HG02938 (cell line): ENCODE results near the gene DHRS7C.

Source experiments
- ATAC-seq: cut with Tn5 transposase; IDR thresholded peaks from one replicate; pipeline ENCODE4 v1.9.1; 2021; ENCODE audit warnings: mild to moderate bottlenecking, moderate library complexity; ENCODE audit not compliant: unreplicated experiment

DHRS7C gene, protein sequence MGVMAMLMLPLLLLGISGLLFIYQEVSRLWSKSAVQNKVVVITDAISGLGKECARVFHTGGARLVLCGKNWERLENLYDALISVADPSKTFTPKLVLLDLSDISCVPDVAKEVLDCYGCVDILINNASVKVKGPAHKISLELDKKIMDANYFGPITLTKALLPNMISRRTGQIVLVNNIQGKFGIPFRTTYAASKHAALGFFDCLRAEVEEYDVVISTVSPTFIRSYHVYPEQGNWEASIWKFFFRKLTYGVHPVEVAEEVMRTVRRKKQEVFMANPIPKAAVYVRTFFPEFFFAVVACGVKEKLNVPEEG

GRCh38 chr17:9790889-9791876 lies at the start of gene DHRS7C:
Gene DHRS7C, minus strand, starts transcription at chr17:9791592. Its CDS starts 308 bp downstream, at chr17:9791284.
- no peak for ATAC-seq

DNA sequence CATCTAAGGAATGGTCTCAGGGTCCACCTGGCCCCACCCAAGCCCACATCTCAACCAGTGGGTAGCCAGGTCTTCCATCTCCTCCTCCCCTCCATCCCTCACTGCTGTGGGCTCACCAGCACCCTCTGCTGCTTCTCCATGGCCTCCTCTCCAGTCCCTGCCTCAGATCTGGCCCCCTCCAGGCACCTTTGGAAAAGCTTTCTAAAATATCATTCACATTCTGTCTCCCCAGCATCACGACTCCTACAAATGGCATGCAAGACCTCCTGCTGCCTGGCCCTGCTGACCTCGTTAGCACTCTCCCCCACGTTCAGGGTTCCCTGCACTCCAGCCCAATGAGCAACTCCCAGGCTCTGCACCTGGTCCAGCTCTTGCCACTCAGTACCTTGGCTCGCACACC lies 48.0 kb upstream of the DHRS7C start:
- ATAC-seq = no peak

- no peak for ATAC-seq
These were observed 46.4 kb upstream of the DHRS7C start for GRCh38 chr17:9837551-9838471.

DNA sequence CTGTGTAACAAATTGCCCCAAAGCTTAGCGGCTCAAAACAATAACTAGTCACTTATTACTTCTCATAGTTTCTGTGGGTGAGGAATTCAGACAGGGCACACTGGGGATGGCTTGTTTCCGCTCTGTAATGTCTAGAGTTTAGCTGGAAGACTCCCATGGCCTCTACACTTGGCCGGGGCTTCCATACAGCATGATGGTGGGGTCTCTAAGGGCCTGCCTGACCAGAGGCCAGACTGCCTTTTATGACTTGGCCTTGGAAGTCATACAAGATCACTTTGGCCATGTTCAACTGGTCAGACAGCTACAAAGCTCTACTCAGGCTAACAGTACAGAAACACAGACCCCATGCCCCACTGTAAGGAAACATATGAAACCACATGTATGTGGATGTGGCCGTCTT lies 42.5 kb upstream of the DHRS7C start:
- no peak for ATAC-seq

GRCh38 chr17:9830711-9831110 lies 39.3 kb upstream of the DHRS7C start:
- no peak for ATAC-seq

GRCh38 chr17:9829343-9829742 lies 38.0 kb upstream of the DHRS7C start:
- ATAC-seq = no peak

- no peak for ATAC-seq
These were observed 37.2 kb upstream of the DHRS7C start for GRCh38 chr17:9828296-9829295.

GRCh38 chr17:9825641-9826150 lies 34.3 kb upstream of the DHRS7C start, which contains the start of gene GLP2R:
Gene GLP2R, plus strand, starts transcription at chr17:9825924. Its CDS starts 140 bp downstream, at chr17:9826064.
- ATAC-seq = no peak

- ATAC-seq = no peak
These were observed 33.5 kb upstream of the DHRS7C start for GRCh38 chr17:9824797-9825338.

GRCh38 chr17:9824094-9824493 lies 32.7 kb upstream of the DHRS7C start:
- ATAC-seq = no peak

- no peak for ATAC-seq
These were observed 30.5 kb upstream of the DHRS7C start, which contains the start of gene GSG1L2 for GRCh38 chr17:9821921-9822320. Gene GSG1L2, minus strand, starts transcription at chr17:9822079. Its CDS starts 8 bp downstream, at chr17:9822071.

DNA sequence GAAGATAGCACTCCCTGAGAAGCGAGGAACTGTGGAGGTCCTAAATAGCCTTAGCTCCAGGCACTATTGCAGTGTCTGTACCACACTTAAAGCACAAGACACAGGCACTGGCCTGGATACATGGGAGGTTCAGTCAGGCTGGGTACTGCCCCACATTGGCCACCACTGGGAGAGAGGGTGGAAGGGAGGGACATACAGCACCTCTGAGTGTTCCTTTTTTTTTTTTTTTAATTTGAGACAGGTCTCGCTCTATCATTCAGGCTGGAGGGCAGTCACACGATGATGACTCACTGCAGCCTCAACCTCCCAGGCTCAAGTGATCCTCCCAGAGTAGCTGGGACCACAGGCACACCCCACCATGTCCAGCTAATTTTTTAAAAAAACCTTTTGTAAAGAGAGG lies 29.1 kb upstream of the DHRS7C start:
- no peak for ATAC-seq

DNA sequence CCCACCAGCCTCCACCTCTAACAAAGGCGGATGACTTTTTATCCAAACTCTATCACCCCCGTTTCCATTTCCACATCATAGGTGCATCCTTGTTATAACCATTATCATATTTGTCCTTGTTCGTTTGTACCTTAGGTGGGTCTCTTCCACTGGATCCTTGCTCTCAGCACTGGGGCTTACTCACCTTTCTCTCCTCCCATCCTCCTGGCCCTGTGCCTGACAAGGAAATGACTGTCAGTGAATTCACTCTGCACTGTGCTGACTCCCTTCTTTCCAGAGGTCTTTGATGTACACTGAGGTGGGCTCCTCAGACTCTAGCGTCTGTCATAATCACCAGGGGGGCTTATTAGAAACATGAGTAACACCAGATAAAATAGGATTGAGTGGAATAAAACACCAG lies 27.4 kb upstream of the DHRS7C start:
- ATAC-seq = no peak

GRCh38 chr17:9817086-9817485 lies 25.7 kb upstream of the DHRS7C start:
- ATAC-seq = no peak

DNA sequence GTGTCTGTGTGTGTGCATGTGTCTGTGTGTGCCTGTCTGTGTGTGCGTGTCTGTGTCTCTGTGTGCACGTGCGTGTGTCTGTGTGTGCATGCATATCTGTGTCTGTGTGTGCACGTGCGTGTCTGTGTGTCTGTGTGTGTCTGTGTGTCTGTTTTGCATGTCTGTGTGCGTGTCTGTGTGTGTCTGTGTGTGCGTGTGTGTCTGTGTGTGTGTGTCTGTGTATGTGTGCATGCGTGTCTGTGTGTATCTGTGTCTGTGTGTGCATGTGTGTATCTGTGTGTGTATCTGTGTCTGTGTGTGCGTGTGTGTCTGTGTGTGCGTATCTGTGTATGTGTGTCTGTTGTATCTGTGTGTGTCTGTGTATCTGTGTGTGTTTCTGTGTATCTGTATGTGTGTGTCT lies 25.1 kb upstream of the DHRS7C start:
- ATAC-seq = no peak

GRCh38 chr17:9814337-9814945 lies 23.0 kb upstream of the DHRS7C start:
- ATAC-seq = no peak

DNA sequence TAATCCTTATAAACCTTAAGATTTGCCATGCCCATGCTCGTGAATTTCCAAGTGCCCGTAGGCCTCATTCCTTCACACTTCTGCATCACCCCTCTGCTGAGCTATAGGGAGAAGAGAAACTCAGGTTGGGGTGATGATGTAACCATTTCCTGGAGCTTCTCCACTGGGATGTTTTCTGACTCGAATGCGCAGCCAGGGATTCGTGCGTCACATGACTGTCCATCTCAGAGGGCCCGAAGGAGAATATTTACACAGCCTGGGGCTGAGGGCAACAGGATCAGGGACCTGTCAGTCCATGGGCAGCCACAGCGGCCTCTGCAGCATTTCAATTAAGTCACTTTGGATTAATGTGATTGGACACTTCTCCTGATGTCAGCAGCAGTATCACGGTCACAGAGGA lies 21.8 kb upstream of the DHRS7C start:
- no peak for ATAC-seq

GRCh38 chr17:9811537-9811936 lies 20.1 kb upstream of the DHRS7C start:
- ATAC-seq = no peak
